ENCODE data around the gene BEAN1.

The BEAN1 gene

DNA sequence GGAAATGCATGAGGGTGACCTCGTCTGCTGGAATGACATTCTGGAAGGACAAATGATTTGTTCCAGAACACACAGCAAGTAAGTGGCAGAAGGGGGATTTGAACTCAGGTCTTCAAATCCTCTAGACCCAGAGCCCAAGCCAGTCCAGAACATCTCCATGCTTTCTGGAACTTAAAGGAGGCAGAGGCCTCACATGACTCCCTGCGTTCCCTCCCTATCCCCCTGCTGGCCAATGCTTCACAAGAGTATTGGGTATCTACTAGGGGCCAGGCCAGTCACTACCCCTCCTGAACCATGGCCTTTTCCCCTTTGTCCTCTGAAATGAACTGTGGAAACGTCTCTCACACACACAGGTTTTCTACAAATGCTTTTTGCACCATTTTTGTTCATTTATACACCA, 7.6 kb upstream of the BEAN1 start:
- no peak for DNase-seq

DNA sequence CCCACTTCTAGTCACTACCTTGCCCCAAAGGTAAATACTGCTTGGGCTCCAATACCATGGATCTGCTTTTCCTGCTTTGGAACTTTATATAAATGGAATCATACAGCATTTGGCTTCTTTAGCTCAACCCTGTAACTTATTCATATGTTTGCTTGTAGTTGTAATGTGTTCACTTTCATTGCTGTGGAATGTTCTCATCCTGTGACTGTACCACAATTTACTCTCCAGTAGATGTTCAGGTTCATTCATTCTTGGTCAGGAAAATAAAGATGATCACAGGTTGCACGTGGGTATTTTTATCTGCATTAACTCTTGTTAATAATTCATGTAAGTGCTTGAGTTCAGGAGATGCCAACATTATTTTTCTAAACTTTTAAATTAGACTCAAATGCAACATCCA, 6.7 kb upstream of the BEAN1 start:
- DNase-seq, result no peak

DNA sequence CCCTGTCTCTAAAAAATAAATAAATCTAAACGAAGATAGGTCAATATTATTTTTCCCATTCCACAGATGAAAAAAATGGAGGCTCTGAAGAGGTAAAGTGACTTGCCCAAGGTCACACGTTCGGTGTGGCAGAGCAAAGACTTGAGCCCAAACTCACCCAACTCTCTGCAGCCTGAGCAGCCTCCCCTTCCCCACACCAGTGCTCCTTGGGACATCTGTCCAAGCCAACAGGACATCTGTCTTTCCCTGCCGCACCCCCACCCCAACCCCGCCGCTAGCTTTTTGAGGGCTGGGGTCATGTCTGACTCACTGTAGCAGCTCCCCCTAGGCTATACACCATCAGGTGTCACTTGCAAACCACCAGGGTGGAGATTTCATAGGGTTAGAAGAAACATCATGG, 5.2 kb upstream of the BEAN1 start:
- no peak for DNase-seq

DNA sequence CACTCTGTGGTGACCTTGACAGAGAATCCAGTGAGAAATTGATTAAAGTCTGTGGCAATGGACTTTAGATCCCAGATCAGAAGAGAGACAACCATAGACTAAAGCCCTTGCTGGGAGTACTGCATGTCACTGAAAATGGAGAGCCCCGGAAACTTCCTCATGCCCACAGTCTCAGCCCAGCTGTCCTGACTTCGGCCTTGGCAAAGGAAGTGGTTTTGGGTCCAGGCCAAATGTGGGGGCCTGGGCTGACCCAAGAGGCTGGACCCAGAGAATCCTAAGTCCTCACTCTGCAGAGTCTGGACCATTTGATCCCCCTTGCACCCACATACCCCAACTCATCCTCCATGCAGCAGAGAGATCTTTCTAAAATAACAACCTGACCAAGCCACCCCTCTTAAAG, 4.7 kb upstream of the BEAN1 start:
- no peak for DNase-seq

DNA sequence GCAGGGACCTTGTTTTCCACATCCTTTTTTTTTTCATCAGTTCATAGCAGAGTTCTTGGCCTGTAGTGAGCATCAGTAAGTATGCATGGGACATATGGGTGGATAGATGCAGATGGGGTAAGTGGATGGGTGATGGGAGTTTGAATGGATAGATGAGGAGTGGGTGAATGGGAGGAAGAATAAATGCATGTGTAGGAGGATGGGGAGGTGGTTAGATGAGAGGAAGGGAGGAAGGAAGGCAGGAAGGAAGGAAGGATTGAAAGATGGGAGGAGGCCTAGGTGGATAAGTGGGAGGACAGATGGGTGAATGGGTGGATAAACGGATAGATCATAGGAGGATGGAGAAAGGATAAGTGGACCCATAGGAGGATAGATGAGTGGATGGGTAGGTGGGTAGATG, 3.9 kb upstream of the BEAN1 start:
- no peak for DNase-seq

DNA sequence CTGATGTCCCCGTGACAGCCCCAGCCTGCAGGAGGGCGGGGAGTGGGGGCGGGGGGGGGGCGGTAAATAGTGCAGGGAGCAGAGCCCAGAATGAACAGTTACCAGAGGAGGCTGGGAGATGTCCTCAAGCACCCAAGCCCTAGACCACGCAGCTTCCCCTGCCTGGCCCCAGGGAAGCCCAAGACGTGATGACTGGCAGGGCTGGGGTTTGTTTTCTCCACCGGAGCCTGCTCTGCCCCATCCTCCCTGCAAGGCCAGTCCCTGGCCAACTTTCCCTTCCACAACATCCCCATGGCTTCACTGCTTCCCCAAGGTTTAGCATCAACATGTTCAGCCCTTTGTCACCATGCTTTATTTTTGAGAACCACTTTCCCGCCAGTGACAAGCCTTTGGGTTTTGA, 1.4 kb upstream of the BEAN1 start:
- DNase-seq, result no peak

DNA sequence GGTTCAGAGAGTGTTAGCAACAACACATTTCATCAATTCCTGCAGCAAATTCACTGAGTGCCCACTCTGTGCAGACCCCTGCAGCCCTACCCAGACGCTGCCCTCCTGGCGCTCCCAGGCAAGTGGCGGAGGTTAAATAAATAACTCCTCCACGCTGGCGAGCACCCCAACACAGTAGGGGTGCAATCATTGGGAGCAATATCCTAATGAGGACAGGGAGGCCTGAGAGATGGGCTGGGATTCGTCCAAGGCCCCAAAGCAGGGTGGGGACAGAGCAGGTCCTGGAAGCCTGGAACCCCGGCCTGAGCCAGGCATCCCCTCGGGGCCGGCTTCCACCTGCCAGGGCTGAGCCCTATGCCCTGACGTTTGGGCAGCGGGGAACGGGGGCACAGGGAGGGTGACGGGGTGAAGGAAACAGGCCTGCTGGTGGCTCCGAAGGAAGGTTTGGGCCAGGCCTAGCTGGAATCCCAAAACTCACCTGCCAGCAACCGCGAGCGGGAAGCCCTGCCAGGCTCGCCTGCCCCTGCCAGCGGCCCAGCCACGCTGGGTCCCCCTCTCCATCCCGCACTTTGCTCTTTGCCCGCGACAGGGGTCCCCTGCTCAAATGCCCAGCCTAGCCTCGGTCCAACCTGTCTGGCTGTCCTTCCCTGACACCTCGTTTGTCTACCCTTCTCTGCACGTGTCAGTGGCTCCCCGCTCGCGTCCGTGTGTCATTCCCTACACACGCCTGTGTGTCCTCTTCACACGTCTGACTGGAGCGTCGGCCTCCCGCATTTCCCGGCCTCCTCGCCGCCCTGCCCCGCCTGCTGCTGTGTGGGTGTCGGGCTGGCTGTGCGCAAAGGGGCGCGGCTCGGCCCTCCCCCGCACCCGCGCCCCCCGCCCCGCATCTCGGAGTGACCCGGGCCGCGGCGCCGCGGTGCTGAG, 721 bp upstream of the BEAN1 start:
- no peak for DNase-seq

DNA sequence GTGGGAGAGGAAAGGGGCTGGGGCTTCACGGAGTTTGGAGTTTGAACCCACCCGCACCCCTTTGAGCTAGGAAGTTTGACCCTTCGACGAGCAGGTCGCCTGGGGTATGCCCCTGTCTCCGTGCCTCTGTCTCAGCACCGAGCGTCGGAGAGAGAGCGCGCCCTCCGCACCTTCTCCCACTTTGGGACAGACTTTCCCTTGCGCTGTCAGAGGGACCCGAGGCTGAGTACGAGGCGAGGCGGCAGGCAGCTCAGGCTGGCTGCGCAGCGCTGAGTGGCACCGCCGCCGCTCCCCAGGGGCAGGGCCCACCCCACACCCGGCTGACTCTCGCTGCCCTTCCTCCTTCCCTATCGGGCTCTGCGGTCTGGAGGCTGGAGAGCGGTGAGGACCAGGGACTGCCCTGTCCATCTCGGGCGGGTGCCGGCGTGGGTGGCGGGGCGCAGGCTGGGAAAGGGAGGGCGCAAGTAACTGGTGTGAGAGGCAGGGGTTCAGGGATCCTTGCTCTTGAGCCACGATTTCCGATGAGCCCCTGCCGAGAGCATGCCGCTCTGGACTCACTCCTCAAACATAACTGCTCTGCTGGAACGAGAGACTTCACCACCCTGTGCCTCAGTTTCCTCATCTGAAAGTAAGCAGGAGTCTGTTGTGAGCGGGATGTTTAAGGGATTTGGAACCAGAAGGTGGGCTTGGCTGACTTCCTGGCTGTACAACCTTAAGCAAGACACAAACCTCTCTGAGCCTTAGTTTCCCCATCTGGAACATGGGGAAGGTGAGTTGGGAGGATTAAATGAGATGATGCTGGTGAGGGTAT, 981 bp downstream of the BEAN1 start:
- DNase-seq, result no peak

DNA sequence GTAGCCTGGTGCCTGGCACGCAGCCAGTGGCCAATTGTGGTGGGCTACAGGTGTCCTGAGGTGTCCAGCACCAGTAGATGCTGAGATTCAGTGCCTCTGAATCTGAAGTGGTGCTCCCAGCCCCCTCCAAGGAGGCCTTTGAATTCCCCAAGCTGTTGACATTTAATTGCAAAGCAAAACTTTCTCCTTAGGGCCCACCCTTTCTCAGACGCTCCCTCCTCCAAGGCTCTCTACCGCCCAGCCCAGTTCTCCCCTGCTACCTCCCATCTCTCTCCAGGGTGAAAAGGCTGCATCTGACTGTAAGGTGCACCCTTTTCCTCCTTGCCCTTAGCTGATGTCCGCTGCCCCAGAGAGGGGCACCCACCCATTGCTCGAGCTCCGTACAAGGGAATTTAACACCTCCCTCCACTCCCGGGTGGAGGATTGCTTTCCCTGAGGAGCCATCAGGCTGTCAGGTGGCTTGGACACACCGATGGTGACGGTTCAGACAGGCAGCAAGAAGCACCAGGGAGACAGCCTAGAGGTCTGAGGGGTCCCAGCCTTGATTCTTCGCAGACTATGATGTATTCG, 1.7 kb downstream of the BEAN1 start:
- no peak for DNase-seq

DNA sequence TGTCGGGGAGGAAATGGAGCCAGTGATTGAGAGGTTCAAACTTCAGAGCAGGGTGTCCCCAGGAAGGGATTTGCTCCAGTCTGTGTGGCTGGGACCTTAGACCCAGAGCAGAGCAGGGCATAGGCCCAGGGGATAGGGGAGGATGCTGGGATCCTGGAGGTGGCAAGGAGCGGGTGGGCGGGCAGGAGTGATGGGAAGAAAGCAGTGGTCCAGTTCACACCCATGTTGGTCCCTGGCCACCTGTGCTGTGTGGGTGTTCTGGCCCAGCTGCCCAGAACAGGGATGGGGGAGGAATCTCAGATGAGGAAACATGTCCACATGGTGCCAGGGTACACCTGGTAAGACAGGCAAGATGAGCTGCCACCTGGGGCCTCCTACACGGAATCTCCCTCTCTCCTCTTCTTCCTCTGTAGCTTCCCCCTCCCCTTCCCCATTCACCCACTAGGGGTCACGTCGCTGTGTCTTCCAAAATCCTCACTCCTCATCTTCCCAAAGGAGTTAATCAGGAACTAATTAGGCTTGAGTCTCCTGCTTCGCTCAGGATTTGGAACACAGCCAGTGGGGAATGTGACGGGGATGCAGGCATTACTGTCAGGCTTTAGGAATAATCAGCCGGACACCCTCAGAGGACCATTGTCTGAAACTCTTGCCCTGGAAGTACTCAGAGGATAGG, 2.3 kb downstream of the BEAN1 start:
- peak; percentile 32 for DNase-seq

DNA sequence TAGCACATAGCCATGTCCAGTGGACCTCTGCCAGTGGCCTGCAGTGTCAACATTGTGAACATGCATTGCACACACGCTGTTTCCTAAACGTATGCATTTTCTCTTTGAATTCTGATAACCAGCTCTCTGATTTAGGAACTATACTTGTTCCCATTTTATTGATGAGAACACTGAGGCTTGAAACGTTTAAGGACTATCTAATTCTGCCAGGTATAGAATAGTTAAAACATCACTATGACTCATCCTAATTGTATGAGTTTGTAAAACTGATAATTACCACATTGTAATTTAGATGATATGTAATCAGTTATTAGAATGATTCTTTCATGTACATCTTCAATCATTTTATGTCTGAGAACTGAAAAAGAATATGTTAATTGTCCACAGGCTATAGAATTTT, 3.1 kb downstream of the BEAN1 start:
- no peak for DNase-seq

DNA sequence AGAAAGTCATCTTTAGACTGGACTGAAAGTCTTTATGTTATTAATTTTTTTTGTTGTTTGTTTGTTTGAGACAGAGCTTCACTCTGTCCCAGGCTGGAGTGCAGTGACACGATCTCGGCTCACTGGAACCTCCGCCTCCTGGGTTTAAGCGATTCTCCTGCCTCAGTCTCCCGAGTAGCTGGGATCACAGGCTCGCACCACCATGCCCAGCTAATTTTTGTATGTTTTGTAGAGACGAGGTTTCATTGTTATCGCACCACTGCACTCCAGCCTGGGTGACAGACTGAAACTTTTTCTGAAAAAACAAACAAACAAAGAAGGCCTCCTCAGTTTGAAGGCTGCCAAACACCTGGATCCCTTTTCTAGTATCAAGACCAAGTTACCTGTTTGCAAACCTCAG, 4.7 kb downstream of the BEAN1 start:
- DNase-seq, result no peak

DNA sequence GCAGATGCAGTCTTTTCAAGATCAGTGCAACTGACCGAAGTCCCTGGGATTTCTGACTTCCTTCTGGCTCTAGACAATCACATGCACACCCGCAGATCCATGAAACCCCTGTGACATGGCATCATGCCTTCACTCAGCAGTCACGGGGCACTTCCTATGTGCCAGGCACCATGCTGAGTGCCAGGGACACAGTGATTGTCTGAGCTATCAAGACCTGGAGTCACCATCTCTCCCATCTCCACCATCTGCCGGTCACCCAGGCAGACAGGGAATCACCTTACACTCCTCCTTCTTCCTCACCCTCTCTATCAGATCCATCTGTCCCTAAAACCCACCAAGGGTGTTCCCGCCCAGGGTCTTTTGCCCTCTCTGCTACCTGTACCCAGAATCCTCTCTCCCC, 5.3 kb downstream of the BEAN1 start:
- DNase-seq, result no peak

DNA sequence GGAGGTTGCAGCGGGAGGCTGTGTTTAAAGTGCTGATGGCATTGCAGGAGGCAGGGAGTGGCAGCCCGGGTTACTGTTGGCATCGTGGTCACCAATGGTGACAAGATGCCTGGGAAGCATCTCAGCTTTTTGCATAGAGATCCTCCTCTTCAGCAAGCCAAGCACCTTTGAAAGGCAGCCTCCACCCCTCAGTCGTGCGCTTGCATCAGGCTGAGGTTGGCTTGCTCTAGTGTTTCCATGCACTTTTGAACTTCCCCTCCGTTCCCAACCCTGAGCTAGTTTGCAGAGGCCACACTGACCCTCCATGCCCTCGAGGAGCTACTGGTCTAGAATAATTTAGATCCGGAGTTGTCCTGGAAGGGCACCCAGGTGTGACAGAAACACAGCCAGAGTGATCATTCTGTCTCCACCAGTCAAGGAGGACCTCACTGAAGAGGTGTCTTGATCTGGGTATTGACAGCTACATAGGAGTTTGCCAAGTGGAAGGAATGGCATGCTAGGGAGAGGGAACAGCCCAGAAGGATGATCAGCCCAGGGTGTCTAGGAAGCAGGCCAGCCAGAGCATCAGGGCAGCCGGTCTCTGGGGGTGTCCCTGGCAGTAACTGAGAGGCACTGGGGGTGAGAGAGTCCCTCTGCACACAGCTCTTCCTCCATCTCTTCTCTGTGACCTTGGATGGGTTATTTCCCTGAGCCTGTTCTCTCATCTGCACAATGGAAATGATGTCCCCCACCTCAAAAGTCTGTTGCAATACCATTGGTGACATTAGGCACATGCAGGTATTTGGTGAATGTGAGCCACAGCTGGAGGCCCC, 7.7 kb downstream of the BEAN1 start:
- DNase-seq, result no peak

DNA sequence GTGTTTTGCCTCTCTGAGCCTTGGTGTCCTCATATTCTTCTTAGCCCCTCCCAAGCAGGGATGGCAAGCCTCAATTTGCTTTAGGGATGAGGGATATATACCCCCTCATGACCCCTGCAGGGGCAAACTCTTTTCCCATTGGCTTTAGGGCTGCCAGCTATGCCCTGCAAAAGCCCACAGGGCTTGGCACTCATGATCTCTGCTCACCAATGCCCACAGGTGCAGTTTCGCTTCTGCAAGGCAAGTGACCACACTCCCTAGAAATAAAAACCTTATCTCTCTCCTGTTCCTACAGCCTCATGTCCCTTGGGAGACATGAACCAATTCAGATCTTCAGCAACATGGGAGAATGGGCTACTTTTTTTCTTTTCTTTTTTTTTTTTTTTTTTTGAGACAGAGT, 8.8 kb downstream of the BEAN1 start:
- DNase-seq, result no peak

DNA sequence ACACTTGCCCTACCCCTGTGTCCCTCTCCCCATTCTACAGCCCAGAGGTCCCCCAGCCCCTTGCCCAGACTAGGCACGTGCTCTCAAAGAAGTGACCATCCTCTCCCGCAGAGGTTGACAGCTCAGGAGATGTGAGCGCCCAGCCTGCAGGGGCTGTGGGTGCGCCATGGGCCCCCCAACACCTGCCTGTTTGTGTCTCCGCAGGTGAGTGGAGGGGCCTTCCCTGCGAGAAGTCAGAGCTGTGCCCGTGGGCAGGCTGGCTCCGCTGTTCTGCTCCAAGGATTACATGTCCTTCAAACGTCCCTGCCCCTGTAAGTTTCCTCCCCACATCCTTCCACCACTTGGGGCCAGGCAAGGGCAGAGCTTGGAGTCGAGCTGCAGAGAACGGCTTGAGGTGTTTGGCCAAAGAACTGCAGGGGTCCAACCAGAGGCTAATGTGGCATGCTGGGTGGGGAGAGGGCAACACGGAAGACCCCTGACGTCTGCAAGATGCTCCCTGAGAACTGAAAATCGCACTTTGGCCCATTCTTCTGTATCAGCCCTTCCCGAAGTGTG, 10.4 kb downstream of the BEAN1 start:
- no peak for DNase-seq

DNA sequence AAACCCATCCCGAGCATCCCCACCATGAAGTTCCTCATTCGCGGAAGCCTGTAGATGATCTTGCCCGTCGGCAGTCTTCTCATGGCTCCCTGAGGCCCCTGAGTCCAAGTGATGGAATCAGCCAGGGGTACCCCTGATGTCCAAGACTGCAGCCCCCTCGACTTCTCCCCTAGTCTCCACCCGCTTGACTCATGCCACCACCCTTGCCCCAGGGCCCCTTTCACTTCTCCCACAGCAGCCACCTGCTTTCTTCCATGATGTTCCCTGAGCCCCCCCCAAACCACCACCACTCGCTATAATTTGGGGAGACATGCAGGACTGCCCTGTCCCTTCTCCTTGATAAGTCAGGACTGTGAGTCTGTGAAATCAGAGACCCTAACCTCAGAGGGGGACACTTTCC, 11.4 kb downstream of the BEAN1 start:
- no peak for DNase-seq

DNA sequence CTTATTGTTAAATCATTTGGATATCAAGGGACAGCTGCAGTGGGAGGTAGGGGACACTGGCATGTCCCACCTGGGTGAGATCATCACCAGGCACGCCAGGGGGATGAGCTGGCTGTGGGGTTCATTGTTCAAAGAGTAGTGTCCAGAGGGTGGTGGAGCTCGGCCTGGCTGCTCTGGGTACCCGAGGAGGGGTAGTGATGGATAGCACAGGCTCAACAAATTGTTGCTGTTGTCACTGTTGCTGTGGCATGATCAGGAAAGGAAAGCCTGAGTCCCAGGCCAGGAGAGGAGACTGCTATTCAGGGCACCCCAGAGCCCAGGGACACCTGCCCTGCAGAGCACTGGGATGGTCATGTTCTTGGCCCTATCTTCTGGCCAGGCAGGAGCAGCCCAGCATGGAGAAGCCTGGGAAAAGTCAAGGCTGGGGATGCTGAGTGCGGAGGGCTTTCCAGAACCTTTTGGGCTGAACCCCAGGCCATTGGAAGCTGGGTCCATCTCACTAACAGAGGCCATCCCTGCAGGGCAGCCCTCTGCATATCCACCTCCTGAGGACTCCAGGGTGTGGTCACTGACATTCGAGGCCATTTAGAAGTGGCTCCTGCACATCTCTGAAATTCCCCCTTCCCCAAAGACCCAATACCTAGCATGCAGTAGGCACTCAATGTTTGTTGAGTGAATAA, 12.1 kb downstream of the BEAN1 start:
- no peak for DNase-seq

DNA sequence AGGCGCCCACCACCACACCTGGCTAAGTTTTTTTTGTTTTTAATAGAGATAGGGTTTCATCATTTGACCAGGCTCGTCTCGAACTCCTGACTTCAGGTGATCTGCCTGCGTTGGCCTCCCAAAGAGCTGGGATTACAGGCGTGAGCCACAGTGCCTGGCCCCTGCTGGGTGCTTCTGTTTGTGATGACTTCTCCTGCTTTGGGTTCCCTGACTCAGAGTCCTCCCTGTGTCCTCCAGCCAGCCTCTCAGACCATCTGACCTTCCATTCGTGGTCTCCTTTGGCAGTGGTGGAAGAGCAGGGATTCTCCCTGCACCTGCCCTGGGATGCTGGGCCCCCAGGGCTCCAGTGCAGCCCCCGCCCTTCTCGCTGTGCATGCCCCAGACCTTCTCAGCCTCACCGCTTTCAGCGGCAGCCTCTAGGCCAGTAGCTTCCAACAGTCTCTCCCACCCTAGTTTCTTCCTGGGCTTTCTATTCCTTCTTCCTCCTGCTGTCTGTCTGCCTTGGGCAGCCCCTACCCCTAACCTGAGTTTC, 13.2 kb downstream of the BEAN1 start:
- no peak for DNase-seq

DNA sequence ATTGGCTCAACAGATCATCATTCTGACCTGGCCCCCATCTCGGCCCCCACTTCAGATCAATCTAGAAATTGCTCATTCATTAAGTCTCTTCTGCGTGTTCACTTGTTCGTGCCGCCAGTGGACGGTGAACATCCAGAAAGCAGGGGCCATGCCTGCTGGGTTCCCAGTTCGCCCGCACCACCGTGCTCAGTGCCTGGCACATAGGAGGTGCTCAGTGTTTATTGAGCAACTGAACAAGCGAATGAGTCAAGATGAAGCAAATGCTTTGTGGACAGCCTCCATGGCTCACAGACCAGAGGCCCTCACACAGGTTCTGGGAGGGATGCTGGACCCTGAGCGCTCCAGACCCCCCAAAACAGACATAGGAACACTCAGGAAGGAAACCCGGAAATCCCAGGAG, 13.9 kb downstream of the BEAN1 start:
- DNase-seq, result no peak
